HG03442 (cell line): ENCODE measurements around the gene MCTS1.
"Not testable (repeated sequence)": the region's sequence is repeated elsewhere in the genome, so short reads cannot be mapped to it uniquely, and the experiment has no call there.

Experiments used
- ATAC-seq: cut with Tn5 transposase; IDR thresholded peaks from one replicate; pipeline ENCODE4 v1.9.1; 2021; ENCODE audit warnings: mild to moderate bottlenecking, moderate library complexity; ENCODE audit not compliant: unreplicated experiment

Gene MCTS1

DNA sequence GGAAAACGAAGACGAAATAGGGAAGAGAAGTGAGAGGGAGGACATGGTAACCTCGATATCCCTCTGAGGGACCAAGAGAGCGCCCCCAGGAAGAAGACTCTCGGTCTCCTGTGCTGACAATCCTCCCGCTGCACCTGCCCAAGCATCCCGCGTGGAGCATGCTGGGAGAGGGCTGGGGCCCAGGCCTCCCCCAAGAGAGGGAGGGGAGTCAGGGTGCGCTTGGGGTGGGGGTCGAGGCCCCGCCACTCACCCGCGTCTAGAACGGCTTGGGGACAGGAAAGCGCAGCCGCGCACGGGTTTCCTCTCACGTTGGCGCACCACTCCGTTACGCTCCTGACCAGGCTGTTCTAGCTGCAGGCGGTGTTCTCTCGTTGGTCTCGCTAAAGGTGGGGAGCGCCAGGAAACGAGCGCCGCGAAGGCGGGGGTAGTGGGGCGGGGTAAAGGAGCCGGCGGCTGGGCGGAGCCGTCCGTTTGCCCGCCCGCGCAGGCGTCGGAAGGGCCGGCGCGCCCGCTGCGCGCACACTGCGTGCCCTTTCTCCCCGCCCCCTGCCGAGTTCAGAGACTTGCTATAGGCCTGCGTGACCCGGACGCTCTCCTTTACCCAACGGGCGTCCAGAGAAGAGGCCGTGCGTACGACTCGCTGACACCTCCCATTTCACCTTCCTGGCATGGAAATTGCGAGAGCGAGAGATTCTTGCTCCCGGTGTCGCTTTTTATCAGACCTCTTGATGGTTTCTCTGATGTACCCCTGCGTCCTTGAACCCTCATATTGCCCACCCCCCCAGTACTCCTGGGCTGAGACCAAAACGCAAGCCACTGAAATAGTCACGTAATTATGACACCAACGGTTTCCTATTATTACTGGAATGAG, 26.0 kb downstream of the MCTS1 start, which contains the start of gene C1GALT1C1:
Gene C1GALT1C1 (minus strand): TSS at position 388 of the 871 bp plus-strand sequence. CDS start 2,888 bp downstream, outside the sequence.
- ATAC-seq = peak; percentile 95

DNA sequence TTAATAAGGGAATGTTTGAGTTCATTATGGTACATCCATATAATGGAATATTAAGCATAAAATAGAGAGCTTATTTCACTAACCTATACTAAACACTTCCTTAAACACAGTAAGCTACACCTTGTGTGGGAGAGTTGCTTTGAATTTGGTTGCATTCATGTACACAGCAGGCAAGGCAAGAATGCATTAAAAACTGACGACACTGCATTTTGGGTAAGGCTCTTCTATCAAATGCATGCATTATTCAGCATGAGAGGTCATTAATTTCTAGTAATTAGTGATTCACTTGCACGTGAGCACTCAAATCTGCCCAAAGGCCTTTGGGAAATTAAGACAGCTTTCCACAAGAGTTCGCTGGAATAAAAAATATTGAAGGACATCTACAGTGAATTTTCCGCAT, 34.7 kb downstream of the MCTS1 start:
- ATAC-seq = no peak

DNA sequence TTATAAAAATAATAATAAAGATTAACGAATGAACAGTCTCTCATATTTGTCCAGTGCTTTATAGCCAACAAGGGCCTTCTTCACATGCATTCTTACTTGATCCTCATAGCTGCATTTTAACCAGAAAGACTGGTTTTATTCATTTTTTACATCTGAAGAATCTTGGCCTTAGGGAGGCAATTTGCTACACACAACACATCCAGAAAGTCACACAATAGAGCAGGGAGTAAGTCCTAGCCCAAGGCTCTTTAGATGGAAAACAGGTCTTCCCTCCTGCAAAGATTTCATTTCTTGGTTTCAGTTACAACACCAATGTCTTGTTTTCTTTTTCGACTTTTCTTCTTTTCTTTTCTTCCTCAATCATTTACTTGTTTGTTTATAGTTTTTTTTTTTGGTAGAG, 39.0 kb downstream of the MCTS1 start:
- ATAC-seq = no peak

DNA sequence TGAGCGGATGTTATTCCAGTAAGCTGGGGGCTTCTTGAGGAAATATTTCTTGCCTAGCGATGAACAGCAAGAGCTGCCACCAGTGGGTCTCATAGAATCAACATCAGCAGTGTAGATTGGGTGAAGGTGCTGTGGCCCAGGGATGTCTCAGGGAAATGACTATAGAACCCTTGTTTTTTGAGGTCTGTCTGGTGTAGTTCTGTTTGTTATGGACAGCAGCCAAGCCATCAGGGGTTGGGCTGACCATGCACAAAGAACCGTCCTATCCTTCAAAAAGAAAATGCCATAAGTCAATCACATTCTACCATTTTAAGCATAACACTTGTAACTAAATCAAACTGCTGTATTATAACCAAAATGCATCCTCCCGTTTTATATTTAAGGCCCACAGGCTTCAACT, 43.2 kb downstream of the MCTS1 start:
- ATAC-seq = no peak

- not testable (repeated sequence) for ATAC-seq
These were observed 48.4 kb downstream of the MCTS1 start for GRCh38 chrX:120652256-120652655.

DNA sequence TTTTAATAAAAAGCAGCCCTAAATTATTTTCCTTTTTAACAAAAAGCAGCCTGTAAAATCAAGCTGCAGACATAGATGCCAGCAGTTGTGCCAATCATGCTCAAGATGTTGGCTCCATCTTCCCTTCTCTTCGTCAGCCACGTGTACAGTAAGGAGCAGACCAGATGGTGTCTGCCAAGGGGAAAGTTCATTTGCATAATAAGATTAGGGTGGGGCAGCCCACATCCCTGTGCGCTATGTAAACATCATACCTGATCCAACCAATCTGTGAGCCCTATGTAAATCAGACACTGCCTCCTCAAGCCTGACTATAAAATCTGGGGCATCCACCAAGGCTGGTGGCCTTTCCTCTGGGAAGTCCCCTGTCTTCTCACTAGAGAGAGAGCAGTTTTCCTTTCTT, 49.1 kb downstream of the MCTS1 start:
- ATAC-seq = no peak

DNA sequence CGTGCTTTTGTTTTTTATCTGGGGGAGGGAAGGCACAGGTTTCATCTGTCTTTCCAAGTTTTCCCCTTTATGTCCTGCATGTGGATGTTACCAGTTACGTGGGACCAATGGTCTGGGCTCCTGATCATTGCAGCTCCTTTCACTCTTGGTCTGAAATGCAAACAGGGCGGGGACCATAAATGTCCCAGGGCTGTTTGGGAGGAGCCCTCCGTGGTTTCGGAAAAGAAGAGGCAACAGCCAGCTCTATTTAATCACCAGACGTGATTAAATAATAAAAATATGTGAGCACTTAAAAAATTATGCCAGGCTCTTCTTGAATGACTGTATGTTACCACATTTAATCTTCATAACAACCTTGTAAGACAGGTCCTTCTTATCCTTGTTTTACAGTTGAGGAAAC, 56.7 kb downstream of the MCTS1 start:
- no peak for ATAC-seq
